T follicular helper cell (primary cell): ENCODE measurements around the gene ELL2.
A peak's percentile ranks its signal among the peaks of the same experiment; 100 is the strongest.

Experiments
- DNase-seq: peaks from one replicate; pipeline ENCODE4 v3.0.0-alpha.2; 2020; ENCODE audit warnings: low read depth
- total RNA-seq, 2 experiments: gene quantifications; one replicate each; lab custom pipeline; 2026; lab: John Stamatoyannopoulos, UW

ELL2 gene
- 23.7 to 186 reads per million in 2 experiments for total RNA-seq

- DNase-seq: peak; percentile 96
Measured at GRCh38 chr5:95961617-95962474, at the start of gene ELL2. ELL2 (minus strand) TSS chr5:95961851; CDS start chr5:95961721, 130 bp downstream.

- DNase-seq: no peak
Measured at GRCh38 chr5:96008987-96009647, 47.5 kb upstream of the ELL2 start.

DNA sequence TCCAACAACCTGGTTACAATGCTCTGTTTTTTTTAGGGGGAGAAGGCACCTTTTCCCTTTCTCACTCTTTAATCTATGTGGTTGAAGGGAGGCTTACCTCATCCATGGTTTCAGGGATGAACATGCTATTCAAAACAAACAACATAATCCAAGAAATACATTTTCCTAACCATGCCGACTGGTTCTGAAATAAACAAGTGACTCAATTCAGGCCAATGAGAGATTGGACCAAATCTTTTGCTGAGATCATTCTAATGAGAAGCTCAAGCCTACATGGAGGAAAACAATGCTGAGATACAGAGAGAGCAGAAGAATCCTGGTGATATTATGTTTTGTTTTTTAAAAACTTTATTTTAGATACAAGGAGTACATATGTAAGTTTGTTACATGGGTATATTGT, 46.8 kb upstream of the ELL2 start:
- no peak for DNase-seq

DNA sequence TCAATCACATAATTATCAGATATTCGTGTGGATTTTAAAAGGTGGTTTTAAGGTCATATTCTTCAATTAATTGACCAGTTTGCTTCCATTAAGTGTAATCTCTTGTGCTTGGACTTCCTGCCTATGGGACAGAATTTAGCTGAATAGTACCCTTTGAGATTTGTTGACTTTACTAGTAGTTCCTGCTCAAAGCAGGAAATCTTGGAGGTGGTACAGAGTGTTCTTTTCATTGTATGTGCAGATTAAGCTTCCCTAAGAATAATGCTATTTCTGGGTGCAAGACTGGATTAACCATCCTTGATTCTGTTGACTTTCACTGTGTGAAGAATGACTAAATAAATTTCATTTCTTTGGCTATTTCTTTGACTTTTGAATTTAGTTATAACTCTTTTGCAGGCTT, 45.4 kb upstream of the ELL2 start:
- no peak for DNase-seq

DNA sequence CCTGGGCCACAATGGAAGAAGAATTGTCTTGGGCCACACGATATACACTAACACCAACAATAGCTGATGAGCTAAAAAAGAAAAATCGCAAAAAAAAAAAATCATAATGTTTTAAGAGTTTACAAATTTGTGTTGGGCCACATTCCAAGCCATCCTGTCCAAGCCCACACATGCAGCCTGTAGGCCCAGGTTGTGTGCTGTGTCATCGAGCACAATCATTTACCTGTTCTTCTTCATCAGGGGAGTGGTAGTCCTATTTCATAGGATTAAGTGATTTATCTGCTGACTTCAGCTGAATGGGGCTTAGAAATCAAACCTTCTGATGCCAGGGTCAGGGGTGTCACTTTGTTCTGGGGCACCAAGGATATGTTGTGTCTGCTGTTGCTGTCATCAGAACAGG, 44.6 kb upstream of the ELL2 start:
- DNase-seq: no peak

DNA sequence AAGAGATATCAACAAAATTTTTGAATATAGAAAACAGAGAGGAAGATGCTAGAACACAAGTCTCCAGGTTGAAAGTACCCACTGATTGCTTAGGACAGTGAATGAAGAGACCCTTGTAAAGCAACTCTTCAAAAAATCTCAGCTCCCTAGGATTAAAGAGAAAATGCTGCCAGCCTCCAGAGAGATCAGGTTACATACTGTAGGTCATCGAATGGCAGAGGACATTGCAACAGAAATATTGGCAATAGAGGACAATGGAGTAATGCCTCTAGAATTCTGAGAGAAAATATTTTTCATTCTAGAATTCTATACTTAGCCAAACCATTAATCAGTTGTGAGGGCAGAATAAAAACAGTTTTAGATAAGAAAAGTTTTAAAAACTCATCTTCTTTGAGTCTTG, 43.1 kb upstream of the ELL2 start:
- no peak for DNase-seq

DNA sequence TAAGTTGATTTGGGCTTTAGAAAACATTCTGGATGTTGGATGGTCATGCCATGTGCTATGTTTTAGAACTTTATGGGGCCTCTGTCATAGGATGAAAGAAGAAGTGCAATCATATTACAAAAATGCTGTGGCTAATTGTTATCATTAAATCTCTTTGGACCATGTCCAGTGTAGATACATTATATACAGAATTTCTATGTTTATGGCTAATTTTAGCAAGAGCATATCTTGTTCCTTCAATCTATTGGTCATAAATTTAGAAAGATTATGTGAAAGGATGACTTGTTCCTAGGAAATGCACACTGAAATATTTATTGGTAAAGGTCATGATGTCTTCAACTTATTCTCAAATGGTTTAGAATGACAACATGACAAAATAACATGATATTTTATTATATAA, 42.4 kb upstream of the ELL2 start:
- DNase-seq: no peak

GRCh38 chr5:96001262-96001661, 39.6 kb upstream of the ELL2 start:
- DNase-seq: no peak

GRCh38 chr5:96000308-96000707, 38.7 kb upstream of the ELL2 start:
- no peak for DNase-seq

DNA sequence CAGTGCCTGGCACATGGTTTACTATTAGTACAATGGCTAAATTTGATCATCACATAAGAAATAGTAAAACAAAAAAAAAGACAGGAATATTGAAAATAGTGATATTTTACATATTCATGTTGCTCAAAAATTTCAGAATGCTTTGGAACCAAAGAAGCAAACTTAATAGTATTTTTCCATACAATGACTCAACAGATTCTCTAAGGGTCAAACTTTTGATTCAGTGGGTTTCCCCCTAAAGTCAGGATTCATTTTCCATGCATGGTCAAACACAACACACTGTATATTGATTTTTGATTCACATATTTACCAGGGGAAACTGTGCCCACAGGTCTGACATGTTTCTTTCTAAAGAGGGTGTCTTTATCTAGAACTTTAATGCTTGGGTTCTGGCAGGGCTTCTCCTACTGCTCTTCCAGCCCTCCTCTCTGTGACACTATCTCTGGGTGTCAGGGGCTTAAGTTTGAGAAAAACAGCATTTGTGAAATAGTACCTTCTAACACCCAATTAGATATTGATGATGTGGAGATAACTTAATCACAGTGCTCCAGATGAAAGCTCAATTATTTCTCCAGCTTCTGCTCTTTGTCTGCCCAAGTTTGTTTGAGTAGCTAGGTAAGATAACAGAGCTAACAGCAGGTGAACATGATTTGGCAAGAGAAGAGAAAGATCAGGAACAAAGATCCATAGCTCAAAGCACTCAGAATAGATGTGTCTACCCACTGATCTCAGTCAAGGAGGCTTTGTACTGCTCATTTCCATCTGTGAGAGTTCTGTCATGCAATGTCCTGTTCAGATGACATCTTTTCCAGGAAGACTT, 35.5 kb upstream of the ELL2 start:
- DNase-seq: no peak

GRCh38 chr5:95995962-95996489, 34.4 kb upstream of the ELL2 start:
- no peak for DNase-seq

- no peak for DNase-seq
Measured at GRCh38 chr5:95993776-95994175, 32.1 kb upstream of the ELL2 start.

DNA sequence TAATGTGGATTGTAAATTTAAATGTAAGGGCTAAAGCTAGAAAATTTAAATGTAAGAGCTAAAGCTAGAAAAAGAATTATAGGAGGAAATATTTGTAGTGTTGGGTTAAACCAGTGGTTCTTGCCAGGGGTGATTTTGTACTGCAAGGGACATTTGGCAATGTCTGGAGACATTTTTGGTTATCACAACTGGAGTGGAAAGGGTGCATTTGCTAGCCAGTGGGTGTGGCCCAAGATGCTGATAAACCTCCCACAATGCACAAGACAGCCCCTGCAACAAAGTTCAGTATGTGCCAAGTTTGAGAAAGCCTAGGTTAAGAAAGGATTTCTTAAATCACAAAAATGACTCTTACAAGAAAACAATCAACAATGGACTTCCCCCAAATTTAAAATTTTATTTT, 31.6 kb upstream of the ELL2 start:
- DNase-seq: no peak

DNA sequence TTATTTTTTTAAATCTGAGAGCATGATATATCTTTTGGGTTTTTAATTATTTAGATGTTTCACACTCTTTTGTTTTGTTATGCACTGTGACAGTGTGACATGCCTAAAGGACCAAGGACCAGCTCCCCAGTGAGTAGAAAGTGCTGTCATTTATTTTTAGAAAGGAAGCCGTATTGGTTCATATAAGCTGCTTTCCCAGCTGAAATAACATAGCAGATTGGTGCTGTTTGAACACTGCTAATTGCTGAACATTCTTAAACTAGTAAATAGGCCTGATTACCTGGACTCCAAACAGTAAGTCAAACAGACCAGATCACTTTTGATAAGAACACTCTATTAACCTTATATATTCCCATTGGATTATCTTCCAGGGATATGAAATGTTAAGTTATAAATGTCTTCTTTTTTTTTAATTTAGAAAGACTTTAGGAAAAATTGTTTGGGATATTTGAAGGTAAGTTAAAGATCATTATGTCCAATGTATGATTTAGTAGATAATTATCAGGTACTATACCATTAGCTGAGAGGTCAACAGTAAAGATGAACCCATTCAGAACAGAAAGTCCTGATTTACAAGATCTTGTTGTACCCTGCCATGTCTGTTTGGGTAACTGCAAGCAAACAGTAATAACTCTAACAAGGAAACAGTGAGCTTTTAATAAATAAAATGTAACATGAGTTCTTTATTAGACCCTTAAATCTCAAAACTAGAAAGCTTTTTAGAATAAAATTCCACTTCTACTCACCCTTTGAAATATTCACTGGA, 27.8 kb upstream of the ELL2 start:
- DNase-seq: no peak

GRCh38 chr5:95988877-95989276, 27.2 kb upstream of the ELL2 start:
- DNase-seq: no peak

DNA sequence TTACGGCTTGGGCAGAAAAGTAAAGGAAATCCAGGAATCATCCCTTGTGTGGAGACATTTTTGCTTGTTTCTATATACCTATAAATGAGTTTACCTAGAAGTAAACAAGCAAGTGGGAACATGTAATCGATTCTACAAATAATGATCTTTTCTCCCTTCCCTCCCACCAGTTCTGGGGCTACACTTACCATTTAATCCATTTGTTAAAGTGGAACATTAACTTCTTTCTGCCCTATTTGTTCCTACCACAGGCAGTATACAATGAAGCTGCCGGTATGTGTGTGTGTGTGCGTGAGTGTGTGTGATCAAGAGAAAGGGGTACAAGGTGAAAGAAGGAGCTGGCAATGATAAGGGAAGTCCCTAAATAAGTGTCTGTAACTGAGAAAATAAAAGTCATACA, 26.4 kb upstream of the ELL2 start:
- DNase-seq: no peak

DNA sequence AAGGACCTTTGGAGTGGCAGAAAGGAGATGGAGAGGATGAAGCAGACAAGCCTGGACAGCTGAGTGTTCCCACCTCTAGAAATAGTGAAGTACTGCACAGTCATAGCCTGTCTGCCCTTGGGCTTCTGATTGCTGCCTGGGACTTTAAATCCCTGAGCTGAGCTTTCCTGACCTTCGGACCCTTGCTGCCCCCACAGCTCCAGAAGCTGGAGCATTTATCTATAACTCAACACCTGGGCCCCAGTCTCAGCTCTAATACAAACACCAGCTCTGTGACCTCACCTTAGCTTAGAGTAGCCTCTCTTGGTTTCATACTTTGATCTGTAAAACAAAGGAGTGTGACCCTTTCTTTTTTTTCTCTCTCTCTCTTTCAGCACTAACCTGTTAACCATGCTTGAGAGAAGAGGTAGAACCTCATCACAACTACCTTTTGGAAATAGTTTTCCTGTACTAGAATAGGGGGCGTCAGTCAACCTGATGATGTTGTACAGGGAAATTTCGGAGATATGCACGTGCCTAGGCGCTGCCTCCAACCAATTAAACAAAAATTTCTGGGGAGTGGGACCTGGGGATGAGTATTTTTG, 25.4 kb upstream of the ELL2 start:
- DNase-seq: no peak

DNA sequence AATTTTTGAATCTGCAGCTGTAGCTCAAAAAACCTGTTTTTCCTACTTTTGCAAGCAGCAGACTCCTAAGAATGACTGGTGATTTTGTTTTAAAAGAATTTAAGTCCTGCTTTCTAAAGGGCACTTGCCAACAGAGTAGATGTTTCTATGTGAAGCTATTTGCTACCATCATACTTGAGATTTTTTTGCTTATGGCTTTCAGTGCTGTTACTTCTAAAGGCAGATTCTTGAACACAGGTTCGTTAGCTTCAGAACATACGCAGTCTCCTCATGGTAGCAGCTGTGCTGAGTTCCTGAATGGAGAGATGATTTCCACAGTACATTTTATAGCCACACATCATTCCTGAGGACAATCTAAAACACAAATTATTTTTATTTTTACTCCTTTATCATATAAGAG, 24.4 kb upstream of the ELL2 start:
- DNase-seq: no peak

DNA sequence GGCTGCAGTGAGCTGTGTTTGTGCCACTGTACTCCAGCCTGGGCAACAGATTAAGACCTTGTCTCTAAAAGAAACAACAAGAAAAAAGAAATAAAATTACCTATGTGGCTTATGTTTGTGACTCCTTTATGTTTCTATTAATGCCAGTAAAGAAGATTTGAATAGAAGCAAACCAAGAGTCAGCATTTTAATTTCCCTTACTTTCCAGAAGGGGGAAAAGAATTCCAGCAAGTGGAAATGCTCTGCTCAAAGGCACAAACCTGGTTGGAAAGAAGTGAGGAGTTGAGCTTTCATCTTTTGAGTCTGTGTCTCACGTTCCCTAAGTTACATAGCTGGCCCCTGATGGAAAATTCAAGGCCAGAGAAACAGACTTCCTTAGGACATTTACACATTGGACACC, 23.6 kb upstream of the ELL2 start:
- DNase-seq: no peak

- no peak for DNase-seq
Measured at GRCh38 chr5:95984287-95984938, 22.8 kb upstream of the ELL2 start.

GRCh38 chr5:95983509-95983908, 21.9 kb upstream of the ELL2 start:
- no peak for DNase-seq
